Measurements from ENCODE around the gene CD300LF. TPM values are rescaled to one million over a fixed set of nuclear protein-coding genes. Genes with fewer than 3 reads are reported as not detected.

The CD300LF gene
- total RNA-seq, 1 donor from 2014 or later: not detected

- Mint-ChIP-seq H3K27ac (ENCODE audit: unreplicated experiment) (no peak overlapping the region), H3K4me3 (ENCODE audit: unreplicated experiment) (no peak overlapping the region), H3K36me3 (ENCODE audit: unreplicated experiment) (no peaks in the 10 kb centered on the region), H3K27me3 (ENCODE audit: unreplicated experiment) (peaks cover 12% of the 10 kb centered on the region), H3K9me3 (ENCODE audit: unreplicated experiment) (no peaks in the 10 kb centered on the region), H3K4me1 (ENCODE audit: unreplicated experiment) (no peaks in the 10 kb centered on the region)
- DNase-seq (ENCODE audit: extremely low spot score, unreplicated experiment): no peak
- TF ChIP-seq, protein P1, sequence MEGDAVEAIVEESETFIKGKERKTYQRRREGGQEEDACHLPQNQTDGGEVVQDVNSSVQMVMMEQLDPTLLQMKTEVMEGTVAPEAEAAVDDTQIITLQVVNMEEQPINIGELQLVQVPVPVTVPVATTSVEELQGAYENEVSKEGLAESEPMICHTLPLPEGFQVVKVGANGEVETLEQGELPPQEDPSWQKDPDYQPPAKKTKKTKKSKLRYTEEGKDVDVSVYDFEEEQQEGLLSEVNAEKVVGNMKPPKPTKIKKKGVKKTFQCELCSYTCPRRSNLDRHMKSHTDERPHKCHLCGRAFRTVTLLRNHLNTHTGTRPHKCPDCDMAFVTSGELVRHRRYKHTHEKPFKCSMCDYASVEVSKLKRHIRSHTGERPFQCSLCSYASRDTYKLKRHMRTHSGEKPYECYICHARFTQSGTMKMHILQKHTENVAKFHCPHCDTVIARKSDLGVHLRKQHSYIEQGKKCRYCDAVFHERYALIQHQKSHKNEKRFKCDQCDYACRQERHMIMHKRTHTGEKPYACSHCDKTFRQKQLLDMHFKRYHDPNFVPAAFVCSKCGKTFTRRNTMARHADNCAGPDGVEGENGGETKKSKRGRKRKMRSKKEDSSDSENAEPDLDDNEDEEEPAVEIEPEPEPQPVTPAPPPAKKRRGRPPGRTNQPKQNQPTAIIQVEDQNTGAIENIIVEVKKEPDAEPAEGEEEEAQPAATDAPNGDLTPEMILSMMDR (IDR thresholded peaks at IDR 0.05): no peak
Observed at GRCh38 chr17:74678541-74678940, 34.2 kb downstream of the CD300LF start.

DNA sequence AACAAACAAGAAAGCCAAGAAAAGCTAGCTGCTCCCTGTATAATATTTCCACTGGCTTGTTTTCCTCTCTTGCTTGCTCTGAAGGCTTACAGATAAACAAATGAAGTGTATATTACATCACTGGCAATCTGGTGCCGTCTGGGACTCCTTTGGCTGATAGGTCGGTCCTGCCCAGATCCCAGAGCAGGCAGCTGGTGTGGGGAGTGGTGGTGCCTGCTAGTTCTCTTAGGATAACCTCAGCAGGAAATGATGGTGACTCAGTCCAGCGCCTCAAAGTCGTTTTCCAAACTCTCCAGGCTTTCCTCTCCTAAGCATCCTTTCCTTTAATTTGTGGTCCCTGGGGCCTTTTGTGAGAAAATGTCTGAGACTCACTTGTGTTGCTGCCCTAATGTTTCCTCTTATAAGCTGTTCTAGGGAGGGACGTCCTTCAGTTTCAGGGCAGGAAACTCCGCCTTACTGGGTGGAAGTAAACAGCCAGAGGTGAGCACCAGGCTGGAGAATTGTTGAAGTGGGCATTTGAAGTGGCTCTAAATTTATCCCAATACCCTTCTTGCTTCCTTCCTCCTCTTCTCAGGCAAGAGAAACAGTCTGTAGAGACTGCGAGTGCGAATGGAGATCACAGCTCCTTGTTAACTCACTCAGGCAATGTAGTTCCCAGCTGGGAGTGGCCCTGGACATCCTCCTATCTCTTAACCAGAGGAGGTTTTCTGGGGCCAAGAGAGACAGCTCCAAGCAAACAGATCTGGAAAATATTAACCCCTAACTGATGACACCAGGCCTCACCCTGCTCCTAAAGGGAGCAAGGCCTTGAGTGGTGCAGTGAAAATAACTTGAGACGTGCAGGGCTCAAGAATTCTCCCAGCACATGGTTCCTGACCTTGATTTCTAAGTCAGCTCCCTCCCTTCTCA, 34.9 kb downstream of the CD300LF start:
- H3K4me3 Mint-ChIP-seq (ENCODE audit: unreplicated experiment): no peak overlapping the region
- DNase-seq (ENCODE audit: extremely low spot score, unreplicated experiment): no peak
- TF ChIP-seq, protein P1 (IDR thresholded peaks at IDR 0.05): no peak
- H3K27ac Mint-ChIP-seq (ENCODE audit: unreplicated experiment): no peak overlapping the region
- H3K27me3 Mint-ChIP-seq (ENCODE audit: unreplicated experiment): peaks cover 12% of the 10 kb centered on the region
- H3K9me3 Mint-ChIP-seq (ENCODE audit: unreplicated experiment): no peaks in the 10 kb centered on the region
- H3K36me3 Mint-ChIP-seq (ENCODE audit: unreplicated experiment): no peaks in the 10 kb centered on the region
- no peaks in the 10 kb centered on the region for H3K4me1 Mint-ChIP-seq (ENCODE audit: unreplicated experiment)

GRCh38 chr17:74671031-74671771, 41.5 kb downstream of the CD300LF start:
- Mint-ChIP-seq H3K27ac (ENCODE audit: unreplicated experiment) (no peak overlapping the region), H3K4me1 (ENCODE audit: unreplicated experiment) (peaks cover 3% of the 10 kb centered on the region), H3K27me3 (ENCODE audit: unreplicated experiment) (peaks cover 10% of the 10 kb centered on the region), H3K9me3 (ENCODE audit: unreplicated experiment) (no peaks in the 10 kb centered on the region), H3K4me3 (ENCODE audit: unreplicated experiment) (no peak overlapping the region), H3K36me3 (ENCODE audit: unreplicated experiment) (no peaks in the 10 kb centered on the region)
- TF ChIP-seq, protein P1 (IDR thresholded peaks at IDR 0.05): no peak
- peak; percentile 95 for DNase-seq (ENCODE audit: extremely low spot score, unreplicated experiment)

DNA sequence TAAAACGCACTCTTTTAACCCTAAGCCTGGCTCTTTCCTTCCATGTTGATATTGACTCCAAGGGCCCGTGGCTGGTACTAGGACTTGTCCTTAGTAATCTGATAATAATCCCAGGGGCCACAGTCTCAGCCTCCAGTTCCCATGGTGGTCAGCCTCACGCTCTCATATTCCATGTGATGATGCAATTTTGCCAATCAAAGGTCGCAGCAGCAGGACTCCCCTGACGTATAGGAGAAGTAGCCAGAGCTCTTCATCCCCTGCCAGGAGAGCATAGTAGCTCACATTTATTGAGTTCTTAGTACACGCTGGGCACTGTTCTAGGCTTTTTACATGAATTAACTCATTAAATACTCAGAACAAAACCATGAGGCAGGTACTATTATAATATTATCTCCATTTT, 42.4 kb downstream of the CD300LF start:
- Mint-ChIP-seq H3K4me3 (ENCODE audit: unreplicated experiment) (no peak overlapping the region), H3K4me1 (ENCODE audit: unreplicated experiment) (peaks cover 3% of the 10 kb centered on the region), H3K27me3 (ENCODE audit: unreplicated experiment) (peaks cover 10% of the 10 kb centered on the region), H3K27ac (ENCODE audit: unreplicated experiment) (no peak overlapping the region), H3K9me3 (ENCODE audit: unreplicated experiment) (no peaks in the 10 kb centered on the region), H3K36me3 (ENCODE audit: unreplicated experiment) (no peaks in the 10 kb centered on the region)
- TF ChIP-seq, protein P1 (IDR thresholded peaks at IDR 0.05): no peak
- DNase-seq (ENCODE audit: extremely low spot score, unreplicated experiment): no peak

DNA sequence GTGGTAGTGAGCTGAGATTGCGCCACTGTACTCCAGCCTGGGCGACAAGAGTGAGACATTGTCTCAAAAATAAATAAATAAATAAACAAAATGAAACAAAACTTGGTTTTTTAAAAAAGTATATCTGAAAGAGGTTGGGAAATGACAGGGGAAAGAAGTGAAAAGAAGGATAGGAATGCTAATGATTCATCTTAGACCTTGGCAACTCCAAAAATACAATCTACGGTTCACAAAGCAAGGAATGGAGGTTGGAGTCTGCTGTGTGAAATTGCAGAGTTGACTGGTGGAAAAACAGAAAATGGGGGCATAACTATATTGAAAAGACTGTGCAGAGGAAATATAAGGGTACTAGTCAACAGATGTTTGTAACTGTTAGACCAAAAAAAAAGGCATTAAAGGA, 49.2 kb downstream of the CD300LF start:
- DNase-seq (ENCODE audit: extremely low spot score, unreplicated experiment): no peak
- Mint-ChIP-seq H3K9me3 (ENCODE audit: unreplicated experiment) (no peaks in the 10 kb centered on the region), H3K36me3 (ENCODE audit: unreplicated experiment) (no peaks in the 10 kb centered on the region), H3K27ac (ENCODE audit: unreplicated experiment) (no peak overlapping the region), H3K27me3 (ENCODE audit: unreplicated experiment) (peaks cover 40% of the 10 kb centered on the region), H3K4me1 (ENCODE audit: unreplicated experiment) (no peaks in the 10 kb centered on the region), H3K4me3 (ENCODE audit: unreplicated experiment) (no peak overlapping the region)
- TF ChIP-seq, protein P1 (IDR thresholded peaks at IDR 0.05): no peak

Data from osteocyte (in vitro differentiated cells).